NCI-H748 (cell line): ENCODE data around the gene ATP6AP1.
A peak's percentile ranks its signal among the peaks of the same experiment; 100 is the strongest.

Experiments used
- DNase-seq: peaks from one replicate; lab custom pipeline; 2025; ENCODE audit not compliant: unreplicated experiment; lab: John Stamatoyannopoulos, UW

ATP6AP1 gene

DNA sequence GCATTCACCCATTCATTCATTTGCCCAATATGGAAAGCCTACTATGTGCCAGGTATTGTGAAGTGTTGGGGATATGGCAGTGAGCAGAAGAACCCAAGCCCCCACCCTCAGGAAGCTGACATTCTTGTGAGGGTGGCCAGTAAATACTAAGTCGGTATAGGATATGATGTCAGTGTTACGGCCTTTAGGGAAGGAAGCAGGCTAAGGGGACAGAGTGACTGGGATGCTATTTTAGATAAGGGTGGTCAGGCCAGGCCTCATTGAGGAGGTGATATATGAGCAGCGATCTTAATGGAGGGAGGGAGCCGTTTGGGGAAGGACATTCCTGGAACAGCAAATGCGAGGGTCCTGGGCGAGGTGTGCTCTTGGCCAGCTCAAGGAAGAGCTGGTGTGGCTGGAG is 2.0 kb downstream of the ATP6AP1 start:
- no peak for DNase-seq

- DNase-seq, result no peak
Measured at GRCh38 chrX:154430916-154431315, 2.4 kb downstream of the ATP6AP1 start.

DNA sequence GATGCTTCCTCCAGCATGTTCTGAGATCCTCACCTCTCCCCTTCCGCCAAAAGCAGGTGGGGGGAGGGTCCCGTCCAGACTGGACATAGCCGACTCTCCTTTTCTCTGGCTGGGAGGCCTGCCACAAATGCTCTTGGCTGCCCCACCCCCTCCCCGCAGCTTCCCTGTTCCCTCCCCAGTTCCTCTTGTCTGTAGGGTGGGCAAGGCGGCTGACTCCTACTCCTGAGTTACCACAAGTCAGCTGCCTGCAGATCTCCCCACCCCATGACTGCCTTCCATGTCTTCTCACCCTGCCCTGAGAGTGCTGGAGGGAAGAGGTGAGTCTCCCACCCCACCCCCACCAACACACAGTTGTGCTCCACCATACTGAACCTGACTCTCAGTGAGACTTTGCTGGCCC is 2.9 kb downstream of the ATP6AP1 start:
- no peak for DNase-seq

DNA sequence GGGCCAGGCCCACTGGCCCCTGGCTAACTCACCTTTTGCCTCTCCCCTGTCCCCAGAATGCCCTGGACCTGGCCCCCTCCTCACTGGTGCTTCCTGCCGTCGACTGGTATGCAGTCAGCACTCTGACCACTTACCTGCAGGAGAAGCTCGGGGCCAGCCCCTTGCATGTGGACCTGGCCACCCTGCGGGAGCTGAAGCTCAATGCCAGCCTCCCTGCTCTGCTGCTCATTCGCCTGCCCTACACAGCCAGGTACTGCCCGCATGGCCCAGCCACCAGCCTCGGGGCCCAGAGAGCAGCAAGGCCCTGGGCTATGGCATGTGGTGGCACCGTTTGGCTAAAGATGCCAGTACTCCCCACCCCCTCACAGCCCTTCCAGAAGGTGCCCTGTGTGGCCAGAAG is 3.7 kb downstream of the ATP6AP1 start:
- DNase-seq, result no peak

DNA sequence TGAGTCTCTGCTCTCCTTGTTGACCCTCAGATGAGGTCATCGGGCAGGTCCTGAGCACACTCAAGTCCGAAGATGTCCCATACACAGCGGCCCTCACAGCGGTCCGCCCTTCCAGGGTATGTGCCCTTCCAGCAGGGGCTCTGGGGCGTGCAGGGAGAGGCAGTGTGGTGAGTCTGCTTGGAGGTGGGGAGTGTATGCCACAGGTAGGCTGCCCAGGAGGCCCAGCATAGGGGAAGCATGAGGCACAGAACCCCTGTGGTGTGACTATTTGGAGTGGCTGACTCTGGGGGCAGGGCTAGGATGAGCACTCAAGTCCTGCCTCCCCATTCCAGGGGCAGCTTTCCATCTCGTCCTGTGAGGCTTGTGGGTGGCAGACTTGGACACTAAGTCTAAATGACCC is 5.1 kb downstream of the ATP6AP1 start:
- no peak for DNase-seq

DNA sequence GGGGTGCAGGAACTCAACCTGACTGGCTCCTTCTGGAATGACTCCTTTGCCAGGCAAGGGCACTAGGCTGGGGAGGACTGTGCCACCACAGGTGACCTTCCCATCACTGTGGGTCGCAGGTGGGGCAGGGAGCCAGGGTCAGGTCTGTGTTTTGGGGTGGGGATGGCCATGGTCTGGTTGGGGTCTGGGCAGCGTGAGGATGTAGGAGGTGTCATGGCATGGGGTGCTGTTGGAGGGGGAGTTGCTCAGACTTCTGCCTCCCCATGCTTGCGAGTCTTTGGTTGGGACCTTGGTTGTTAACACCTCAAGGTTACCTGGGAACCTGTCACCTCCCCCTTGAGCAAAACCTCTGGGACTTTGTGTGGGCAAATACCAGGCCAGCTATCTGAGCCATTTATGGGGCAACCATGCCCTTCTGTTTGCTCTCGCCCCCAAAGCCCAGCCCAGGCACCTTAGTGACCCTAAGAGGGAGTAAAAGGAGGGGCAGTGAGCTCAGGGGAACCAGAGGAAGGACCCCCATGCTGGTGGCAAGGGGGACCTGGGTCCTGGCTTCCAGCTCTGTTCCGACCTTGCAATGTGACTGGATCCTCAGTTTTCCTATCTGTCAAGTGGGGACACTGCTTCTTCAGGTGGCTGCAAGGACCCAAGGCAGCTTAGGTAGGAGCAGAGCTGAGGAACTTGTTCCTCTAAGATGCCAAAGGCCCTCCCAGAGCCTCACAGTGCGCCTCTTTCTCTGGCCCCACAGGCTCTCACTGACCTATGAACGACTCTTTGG is 6.1 kb downstream of the ATP6AP1 start:
- no peak for DNase-seq

DNA sequence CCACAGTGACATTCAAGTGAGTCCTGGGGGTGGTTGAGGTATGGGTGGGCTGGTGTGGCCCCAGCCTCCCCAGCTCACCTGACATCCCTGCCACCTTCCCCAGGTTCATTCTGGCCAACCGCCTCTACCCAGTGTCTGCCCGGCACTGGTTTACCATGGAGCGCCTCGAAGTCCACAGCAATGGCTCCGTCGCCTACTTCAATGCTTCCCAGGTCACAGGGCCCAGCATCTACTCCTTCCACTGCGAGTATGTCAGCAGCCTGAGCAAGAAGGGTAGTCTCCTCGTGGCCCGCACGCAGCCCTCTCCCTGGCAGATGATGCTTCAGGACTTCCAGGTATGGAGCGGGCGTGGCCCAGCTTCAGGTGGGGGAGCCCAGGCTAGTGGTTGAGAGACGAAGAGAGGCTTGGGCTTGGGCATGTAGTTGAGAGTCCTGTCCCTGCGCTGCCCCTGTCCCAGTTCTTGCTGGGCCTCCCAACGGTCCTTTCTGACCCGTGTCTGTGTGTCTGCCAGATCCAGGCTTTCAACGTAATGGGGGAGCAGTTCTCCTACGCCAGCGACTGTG is 6.8 kb downstream of the ATP6AP1 start:
- DNase-seq, result no peak

GRCh38 chrX:154436374-154436982 is 8.0 kb downstream of the ATP6AP1 start:
- DNase-seq, result peak; percentile 64

DNA sequence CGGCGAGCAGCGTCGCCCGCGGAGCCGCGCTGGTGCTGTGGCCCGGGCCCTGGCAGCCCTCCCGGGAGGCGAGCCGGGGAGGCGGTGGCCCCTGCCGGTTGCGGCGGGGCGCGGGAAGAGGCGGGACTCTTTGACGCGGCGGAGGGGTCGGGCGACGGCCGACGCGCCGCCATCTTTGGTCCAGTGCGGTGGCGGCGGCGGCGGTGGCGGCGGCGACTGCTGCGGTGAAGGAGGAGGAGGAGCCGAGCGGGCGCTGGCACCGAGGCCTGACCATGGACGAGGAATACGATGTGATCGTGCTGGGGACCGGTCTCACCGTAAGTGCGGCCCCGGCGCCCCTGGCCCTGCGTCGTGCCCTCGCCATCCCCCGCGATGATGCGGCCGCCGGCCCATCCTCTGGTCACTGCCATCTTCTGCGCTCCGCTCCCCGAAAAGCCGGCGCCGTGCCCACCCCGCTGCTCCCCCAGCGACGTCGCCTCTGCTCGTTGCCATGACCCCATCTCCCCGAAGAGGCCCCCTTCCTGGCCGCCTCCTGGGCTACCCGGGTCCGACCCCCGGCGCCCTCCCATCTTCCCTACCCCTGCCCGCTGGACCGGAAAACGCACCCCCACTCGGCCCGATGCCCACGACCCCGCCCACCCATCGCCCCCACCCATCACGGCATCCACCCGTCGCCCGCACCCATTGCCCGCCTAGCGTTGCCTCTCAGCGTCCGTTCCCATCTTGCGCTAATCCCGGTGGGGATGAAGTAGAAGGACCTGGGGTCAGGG is 8.7 kb downstream of the ATP6AP1 start, which contains the start of gene GDI1:
Gene GDI1 (plus strand): TSS at position 172 of the 770 bp plus-strand sequence. CDS start 101 bp downstream, at position 273.
- DNase-seq, result peak; percentile 70

DNA sequence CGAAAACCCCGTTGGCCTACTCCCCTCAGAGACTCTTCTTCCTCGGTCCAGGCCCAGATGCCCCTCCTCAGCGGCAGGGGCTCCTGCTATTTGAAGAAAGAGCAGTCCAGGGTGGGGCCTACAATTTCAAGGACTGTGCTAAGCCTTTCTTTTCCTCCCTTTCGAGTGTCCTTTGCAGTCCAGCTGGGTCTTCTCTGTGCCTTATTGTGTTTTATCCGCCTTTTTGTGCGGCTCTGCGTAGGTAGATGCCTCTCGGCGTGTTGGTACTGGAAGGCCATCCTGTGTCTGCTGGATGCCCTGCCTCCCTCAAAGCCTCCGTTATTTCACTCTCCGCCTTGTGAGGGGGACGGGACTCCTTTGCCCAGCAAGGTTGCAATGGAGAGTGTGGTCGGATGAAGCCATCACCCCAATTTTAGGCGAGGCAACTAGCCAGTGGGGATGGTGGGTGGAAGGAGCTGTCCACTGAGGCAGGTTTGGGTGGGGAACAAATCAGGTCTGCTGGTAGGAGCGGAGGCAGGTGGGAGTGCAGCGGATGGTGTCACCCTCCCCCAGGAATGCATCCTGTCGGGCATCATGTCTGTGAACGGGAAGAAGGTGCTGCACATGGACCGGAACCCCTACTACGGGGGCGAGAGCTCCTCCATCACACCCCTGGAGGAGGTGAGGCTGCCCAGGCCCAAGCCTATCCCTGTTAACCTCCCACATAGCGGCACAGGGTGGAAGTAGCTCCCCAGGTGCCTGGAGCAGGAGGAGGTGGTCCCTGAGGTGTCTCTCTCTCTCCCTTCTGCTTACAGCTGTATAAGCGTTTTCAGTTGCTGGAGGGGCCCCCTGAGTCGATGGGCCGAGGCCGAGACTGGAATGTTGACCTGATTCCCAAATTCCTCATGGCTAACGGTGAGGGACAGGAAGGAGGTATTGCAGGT is 9.8 kb downstream of the ATP6AP1 start:
- no peak for DNase-seq

GRCh38 chrX:154439841-154440240 is 11.4 kb downstream of the ATP6AP1 start:
- no peak for DNase-seq

- DNase-seq, result no peak
Measured at GRCh38 chrX:154440623-154441357, 12.3 kb downstream of the ATP6AP1 start.

- no peak for DNase-seq
Measured at GRCh38 chrX:154441564-154441963, 13.1 kb downstream of the ATP6AP1 start.

DNA sequence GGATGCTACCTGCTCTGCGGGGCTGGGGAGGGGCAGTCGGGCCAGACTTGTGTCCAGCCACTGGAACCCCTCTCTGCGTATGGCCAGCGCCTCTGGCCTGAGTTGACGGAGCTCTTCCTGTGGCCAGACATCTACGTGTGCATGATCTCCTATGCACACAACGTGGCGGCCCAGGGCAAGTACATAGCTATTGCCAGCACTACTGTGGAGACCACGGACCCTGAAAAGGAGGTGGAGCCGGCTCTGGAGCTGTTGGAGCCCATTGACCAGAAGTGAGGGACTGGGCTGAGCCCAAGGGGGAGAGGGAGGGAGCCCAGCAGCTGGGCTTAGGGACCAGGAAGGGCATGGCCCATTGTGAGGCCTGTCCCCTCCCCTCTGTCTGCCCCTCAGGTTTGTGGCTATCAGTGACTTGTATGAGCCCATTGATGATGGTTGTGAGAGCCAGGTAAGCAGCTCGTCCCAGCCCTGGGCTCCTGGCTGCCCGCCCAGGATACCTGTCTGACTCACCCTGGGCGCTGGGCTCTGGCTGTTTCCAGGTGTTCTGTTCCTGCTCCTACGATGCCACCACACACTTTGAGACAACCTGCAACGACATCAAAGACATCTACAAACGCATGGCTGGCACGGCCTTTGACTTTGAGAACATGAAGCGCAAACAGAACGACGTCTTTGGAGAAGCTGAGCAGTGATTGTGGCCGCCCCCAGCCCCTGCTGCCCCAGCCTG is 13.7 kb downstream of the ATP6AP1 start:
- DNase-seq, result no peak

GRCh38 chrX:154443479-154443910 is 15.0 kb downstream of the ATP6AP1 start:
- DNase-seq, result peak; percentile 18

DNA sequence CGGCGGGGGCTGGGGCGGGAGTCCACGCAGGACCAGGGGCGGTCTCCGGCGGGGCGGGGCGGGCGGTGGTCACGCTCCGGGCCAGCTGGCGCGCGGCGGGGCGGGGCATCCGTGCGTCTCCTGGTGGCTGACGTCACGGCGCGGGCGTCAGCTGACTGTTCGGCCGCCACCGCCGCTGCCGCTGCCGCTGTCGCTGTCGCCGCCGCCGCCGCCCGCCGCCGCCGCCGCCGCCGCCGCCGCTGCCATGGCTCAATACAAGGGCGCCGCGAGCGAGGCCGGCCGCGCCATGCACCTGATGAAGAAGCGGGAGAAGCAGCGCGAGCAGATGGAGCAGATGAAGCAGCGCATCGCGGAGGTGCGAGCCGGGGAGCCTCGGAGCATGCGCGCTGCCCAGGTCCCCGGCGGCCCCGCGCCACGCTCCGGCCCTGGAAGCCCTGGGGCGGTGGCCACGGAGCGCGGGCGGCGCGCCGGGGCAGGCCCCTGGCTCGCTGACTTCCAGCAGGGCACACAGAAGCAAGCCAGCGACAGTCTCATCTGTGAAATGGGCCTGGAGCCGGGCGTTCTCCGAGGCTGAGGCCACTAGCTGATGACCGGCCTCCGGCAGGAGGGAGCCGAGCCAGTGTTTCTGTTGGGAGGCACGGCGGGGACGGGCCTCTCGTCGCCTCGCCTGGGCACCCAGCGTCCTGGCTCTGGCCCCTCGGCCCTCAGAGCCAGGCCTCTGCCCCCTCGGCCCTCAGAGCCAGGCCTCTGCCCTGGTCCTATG is 15.7 kb downstream of the ATP6AP1 start, which contains the start of gene FAM50A:
Gene FAM50A (plus strand): TSS at position 150 of the 763 bp plus-strand sequence. CDS start 95 bp downstream, at position 245.
- peak; percentile 76 for DNase-seq

GRCh38 chrX:154444755-154445246 is 16.3 kb downstream of the ATP6AP1 start:
- DNase-seq, result no peak

GRCh38 chrX:154445776-154446175 is 17.3 kb downstream of the ATP6AP1 start:
- no peak for DNase-seq
